ENCODE results near the gene FAM149A. TPM values are rescaled to one million over a fixed set of nuclear protein-coding genes. Genes with fewer than 3 reads are reported as not detected.

The FAM149A gene
- total RNA-seq (2021) (11.3 to 14.6 TPM (median 12.0 TPM) in 3 replicates), Bru-seq, nascent RNA (percentile 62 among the genes with signal in this experiment)
- long read RNA-seq, experiment 1, transcript FAM149A-202 (14 exons, 2,997 nt) = major isoform, 8 of 58 reads
- long read RNA-seq, experiment 1, partial matches to known transcripts = 8 of 58 reads
- long read RNA-seq, experiment 1, other reads (novel, unspliced or antisense) = 41 of 58 reads
- long read RNA-seq, experiment 2, partial matches to known transcripts = 6 of 18 reads
- long read RNA-seq, experiment 2, other reads (novel, unspliced or antisense) = 10 of 18 reads
- long read RNA-seq, experiment 3, partial matches to known transcripts = 0 of 1 reads
- long read RNA-seq, experiment 3, other reads (novel, unspliced or antisense) = 1 of 1 reads

DNA sequence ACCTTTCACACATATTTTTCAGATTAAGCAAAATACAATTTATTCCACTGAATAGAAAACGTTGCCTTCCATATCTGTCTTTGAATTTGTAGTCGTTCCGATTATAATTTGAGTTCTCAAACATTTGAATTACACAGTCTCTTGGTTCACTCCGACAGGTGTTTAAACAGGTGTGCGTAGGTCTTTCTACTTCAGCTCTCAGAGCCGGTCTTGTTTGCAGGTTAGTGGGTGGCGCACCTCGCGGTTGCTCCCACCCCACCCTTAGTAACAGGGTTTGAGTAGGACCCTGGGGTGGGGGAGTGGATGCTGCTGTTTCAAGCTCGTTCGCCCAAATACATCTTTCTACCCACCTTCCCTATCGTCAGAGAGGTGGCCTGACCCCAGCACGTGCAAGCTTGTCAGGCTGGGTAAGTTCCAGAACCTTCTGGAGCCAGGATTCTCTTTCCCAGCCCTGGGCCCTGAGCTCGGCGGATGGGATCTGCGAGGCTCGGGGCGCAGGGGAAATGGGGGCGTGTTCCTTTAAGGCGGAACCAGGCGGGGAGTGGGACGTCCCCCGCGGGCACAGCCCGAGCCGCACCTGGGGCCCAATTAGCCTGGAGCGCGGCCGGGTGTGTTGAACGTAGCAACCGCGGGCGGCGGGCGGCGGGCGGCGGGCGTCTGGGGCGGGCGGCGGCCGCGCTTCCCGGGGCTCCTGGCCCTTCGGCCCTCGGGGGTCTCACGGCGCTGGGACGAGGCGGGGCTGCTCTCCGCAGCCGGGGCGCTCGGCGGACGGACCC is at the start of gene FAM149A:
Gene FAM149A (plus strand): TSS at position 591 of the 776 bp plus-strand sequence.
- CTCF ChIA-PET = interaction anchor here (0.6 to 2.3 kb wide), 4 partner anchors 28 to 507 kb away, joined by 3 to 6 read pairs (median 4); no protein-coding TSS in a partner anchor
- peak within 1 kb of the TSS; percentile 80 for H3K4me3 Mint-ChIP-seq
- peaks cover 5% of the 10 kb centered on the region; the same call in 1 of the 2 replicates for H3K36me3 Mint-ChIP-seq
- POLR2A ChIA-PET = no interaction called here
- DNase-seq (ENCODE audit: low spot score) (peak; percentile 68), ATAC-seq (peak; percentile 62)
- no peak within 1 kb of the TSS for H3K27ac Mint-ChIP-seq
- H3K27me3 Mint-ChIP-seq (ENCODE audit: low read depth) = peaks cover 42% of the 10 kb centered on the region
- H3K9me3 Mint-ChIP-seq = peaks cover 5% of the 10 kb centered on the region
- peaks cover 40% of the 10 kb centered on the region for H3K4me1 Mint-ChIP-seq
- TF ChIP-seq SP1 (CRISPR knock-in tag; conservative IDR thresholded peaks at IDR 0.05) (peak; percentile 55; the same call in 1 of the 2 replicates), ZNF396 (CRISPR knock-in tag; IDR thresholded peaks at IDR 0.05; ENCODE audit: borderline replicate concordance) (no peak), FOXK1 (CRISPR knock-in tag; IDR thresholded peaks at IDR 0.05) (peak; percentile 84; the same call in 1 of the 2 replicates), ETV6 (CRISPR knock-in tag; IDR thresholded peaks at IDR 0.05) (peak; percentile 86), SMAD3 (CRISPR knock-in tag; IDR thresholded peaks at IDR 0.05; ENCODE audit: borderline replicate concordance) (peak; percentile 81; the same call in 1 of the 2 replicates), ZNF423 (CRISPR knock-in tag; IDR thresholded peaks at IDR 0.05) (peak; percentile 63), CREM (CRISPR knock-in tag; IDR thresholded peaks at IDR 0.05) (peak; percentile 69), EMX1 (CRISPR knock-in tag; IDR thresholded peaks at IDR 0.05) (no peak), TEAD1 (CRISPR knock-in tag; IDR thresholded peaks at IDR 0.05) (peak; percentile 95), CREB1 (CRISPR knock-in tag; IDR thresholded peaks at IDR 0.05) (no peak), FOXP1 (CRISPR knock-in tag; IDR thresholded peaks at IDR 0.05; ENCODE audit: borderline replicate concordance) (peak; percentile 36; the same call in 1 of the 2 replicates), MYBL2 (CRISPR knock-in tag; IDR thresholded peaks at IDR 0.05) (peak; percentile 64; the same call in 1 of the 2 replicates)
- TF ChIP-seq, protein P1, sequence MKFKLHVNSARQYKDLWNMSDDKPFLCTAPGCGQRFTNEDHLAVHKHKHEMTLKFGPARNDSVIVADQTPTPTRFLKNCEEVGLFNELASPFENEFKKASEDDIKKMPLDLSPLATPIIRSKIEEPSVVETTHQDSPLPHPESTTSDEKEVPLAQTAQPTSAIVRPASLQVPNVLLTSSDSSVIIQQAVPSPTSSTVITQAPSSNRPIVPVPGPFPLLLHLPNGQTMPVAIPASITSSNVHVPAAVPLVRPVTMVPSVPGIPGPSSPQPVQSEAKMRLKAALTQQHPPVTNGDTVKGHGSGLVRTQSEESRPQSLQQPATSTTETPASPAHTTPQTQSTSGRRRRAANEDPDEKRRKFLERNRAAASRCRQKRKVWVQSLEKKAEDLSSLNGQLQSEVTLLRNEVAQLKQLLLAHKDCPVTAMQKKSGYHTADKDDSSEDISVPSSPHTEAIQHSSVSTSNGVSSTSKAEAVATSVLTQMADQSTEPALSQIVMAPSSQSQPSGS (CRISPR knock-in tag; IDR thresholded peaks at IDR 0.05; ENCODE audit: borderline replicate concordance, low read depth) = 0 out of 2 replicates have a peak, but pooled peaks have one; percentile 27
- TF ChIP-seq, protein P2, sequence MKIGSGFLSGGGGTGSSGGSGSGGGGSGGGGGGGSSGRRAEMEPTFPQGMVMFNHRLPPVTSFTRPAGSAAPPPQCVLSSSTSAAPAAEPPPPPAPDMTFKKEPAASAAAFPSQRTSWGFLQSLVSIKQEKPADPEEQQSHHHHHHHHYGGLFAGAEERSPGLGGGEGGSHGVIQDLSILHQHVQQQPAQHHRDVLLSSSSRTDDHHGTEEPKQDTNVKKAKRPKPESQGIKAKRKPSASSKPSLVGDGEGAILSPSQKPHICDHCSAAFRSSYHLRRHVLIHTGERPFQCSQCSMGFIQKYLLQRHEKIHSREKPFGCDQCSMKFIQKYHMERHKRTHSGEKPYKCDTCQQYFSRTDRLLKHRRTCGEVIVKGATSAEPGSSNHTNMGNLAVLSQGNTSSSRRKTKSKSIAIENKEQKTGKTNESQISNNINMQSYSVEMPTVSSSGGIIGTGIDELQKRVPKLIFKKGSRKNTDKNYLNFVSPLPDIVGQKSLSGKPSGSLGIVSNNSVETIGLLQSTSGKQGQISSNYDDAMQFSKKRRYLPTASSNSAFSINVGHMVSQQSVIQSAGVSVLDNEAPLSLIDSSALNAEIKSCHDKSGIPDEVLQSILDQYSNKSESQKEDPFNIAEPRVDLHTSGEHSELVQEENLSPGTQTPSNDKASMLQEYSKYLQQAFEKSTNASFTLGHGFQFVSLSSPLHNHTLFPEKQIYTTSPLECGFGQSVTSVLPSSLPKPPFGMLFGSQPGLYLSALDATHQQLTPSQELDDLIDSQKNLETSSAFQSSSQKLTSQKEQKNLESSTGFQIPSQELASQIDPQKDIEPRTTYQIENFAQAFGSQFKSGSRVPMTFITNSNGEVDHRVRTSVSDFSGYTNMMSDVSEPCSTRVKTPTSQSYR (CRISPR knock-in tag; IDR thresholded peaks at IDR 0.05) = peak; percentile 26; the same call in 1 of the 2 replicates
- TF ChIP-seq, protein P3, sequence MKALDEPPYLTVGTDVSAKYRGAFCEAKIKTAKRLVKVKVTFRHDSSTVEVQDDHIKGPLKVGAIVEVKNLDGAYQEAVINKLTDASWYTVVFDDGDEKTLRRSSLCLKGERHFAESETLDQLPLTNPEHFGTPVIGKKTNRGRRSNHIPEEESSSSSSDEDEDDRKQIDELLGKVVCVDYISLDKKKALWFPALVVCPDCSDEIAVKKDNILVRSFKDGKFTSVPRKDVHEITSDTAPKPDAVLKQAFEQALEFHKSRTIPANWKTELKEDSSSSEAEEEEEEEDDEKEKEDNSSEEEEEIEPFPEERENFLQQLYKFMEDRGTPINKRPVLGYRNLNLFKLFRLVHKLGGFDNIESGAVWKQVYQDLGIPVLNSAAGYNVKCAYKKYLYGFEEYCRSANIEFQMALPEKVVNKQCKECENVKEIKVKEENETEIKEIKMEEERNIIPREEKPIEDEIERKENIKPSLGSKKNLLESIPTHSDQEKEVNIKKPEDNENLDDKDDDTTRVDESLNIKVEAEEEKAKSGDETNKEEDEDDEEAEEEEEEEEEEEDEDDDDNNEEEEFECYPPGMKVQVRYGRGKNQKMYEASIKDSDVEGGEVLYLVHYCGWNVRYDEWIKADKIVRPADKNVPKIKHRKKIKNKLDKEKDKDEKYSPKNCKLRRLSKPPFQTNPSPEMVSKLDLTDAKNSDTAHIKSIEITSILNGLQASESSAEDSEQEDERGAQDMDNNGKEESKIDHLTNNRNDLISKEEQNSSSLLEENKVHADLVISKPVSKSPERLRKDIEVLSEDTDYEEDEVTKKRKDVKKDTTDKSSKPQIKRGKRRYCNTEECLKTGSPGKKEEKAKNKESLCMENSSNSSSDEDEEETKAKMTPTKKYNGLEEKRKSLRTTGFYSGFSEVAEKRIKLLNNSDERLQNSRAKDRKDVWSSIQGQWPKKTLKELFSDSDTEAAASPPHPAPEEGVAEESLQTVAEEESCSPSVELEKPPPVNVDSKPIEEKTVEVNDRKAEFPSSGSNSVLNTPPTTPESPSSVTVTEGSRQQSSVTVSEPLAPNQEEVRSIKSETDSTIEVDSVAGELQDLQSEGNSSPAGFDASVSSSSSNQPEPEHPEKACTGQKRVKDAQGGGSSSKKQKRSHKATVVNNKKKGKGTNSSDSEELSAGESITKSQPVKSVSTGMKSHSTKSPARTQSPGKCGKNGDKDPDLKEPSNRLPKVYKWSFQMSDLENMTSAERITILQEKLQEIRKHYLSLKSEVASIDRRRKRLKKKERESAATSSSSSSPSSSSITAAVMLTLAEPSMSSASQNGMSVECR (CRISPR knock-in tag; IDR thresholded peaks at IDR 0.05; ENCODE audit: borderline replicate concordance) = peak; percentile 80; the same call in 1 of the 2 replicates
- TF ChIP-seq, protein P4, sequence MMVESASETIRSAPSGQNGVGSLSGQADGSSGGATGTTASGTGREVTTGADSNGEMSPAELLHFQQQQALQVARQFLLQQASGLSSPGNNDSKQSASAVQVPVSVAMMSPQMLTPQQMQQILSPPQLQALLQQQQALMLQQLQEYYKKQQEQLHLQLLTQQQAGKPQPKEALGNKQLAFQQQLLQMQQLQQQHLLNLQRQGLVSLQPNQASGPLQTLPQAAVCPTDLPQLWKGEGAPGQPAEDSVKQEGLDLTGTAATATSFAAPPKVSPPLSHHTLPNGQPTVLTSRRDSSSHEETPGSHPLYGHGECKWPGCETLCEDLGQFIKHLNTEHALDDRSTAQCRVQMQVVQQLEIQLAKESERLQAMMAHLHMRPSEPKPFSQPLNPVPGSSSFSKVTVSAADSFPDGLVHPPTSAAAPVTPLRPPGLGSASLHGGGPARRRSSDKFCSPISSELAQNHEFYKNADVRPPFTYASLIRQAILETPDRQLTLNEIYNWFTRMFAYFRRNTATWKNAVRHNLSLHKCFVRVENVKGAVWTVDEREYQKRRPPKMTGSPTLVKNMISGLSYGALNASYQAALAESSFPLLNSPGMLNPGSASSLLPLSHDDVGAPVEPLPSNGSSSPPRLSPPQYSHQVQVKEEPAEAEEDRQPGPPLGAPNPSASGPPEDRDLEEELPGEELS (CRISPR knock-in tag; IDR thresholded peaks at IDR 0.05) = peak; percentile 93
- TF ChIP-seq, protein P5, sequence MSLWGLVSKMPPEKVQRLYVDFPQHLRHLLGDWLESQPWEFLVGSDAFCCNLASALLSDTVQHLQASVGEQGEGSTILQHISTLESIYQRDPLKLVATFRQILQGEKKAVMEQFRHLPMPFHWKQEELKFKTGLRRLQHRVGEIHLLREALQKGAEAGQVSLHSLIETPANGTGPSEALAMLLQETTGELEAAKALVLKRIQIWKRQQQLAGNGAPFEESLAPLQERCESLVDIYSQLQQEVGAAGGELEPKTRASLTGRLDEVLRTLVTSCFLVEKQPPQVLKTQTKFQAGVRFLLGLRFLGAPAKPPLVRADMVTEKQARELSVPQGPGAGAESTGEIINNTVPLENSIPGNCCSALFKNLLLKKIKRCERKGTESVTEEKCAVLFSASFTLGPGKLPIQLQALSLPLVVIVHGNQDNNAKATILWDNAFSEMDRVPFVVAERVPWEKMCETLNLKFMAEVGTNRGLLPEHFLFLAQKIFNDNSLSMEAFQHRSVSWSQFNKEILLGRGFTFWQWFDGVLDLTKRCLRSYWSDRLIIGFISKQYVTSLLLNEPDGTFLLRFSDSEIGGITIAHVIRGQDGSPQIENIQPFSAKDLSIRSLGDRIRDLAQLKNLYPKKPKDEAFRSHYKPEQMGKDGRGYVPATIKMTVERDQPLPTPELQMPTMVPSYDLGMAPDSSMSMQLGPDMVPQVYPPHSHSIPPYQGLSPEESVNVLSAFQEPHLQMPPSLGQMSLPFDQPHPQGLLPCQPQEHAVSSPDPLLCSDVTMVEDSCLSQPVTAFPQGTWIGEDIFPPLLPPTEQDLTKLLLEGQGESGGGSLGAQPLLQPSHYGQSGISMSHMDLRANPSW (CRISPR knock-in tag; conservative IDR thresholded peaks at IDR 0.05; ENCODE audit: low read depth) = no peak
- TF ChIP-seq, protein P6, sequence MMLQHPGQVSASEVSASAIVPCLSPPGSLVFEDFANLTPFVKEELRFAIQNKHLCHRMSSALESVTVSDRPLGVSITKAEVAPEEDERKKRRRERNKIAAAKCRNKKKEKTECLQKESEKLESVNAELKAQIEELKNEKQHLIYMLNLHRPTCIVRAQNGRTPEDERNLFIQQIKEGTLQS (CRISPR knock-in tag; conservative IDR thresholded peaks at IDR 0.05) = no peak
- TF ChIP-seq, protein P7, sequence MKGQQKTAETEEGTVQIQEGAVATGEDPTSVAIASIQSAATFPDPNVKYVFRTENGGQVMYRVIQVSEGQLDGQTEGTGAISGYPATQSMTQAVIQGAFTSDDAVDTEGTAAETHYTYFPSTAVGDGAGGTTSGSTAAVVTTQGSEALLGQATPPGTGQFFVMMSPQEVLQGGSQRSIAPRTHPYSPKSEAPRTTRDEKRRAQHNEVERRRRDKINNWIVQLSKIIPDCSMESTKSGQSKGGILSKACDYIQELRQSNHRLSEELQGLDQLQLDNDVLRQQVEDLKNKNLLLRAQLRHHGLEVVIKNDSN (CRISPR knock-in tag; IDR thresholded peaks at IDR 0.05) = peak; percentile 58; the same call in 1 of the 2 replicates

Data from WTC11 (cell line).